ENCODE measurements around the gene SUPT3H. TPM values are rescaled to one million over a fixed set of nuclear protein-coding genes. Genes with fewer than 3 reads are reported as not detected.

The SUPT3H gene
- total and polyA plus RNA-seq, 5 donors from 2014 or later = 4.8 to 7.8 (median 5.7) TPM

DNA sequence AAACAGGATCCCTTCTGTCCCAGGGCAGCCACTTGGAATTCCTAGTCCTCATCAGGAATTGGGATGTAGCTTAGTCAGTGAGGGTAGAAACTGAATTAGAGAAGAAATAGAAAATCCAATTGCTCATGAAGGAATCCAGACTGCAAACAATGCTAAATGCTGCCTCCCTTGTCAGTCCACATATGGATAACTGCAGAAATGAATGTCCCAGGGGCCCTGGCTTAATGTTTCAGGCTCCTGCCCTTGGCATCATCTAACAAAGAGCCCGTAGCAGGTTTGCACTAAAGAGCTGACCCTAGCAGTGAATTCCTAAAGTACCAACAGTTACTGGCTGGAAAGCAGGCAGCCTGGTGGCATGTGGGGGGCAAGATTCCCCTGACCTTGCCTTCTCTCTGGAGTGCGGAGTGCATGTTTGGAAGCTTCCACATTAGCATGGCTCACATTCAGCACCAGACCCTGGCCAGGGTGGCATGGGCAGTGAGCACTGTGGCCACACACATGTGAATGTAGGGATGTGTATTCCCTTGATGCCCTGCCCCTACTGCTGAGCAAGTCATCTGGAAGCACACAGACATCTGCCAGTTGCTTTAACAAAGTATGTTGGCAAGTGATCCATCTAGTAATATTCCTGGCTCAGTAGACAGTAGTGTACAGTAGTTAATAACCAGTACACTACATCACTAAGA, 595.7 kb downstream of the SUPT3H start:
- H3K4me1 ChIP-seq (ENCODE audit: control insufficient read depth, insufficient read depth, low read length, poor library complexity, severe bottlenecking) = peaks cover 1% of the 10 kb centered on the region
- no peaks in the 10 kb centered on the region for H3K36me3 ChIP-seq (ENCODE audit: control insufficient read depth, insufficient read depth, low read length)
- H3K27ac ChIP-seq (ENCODE audit: insufficient read depth, low read length, poor library complexity, severe bottlenecking) = no peak overlapping the region
- H3K27ac Mint-ChIP-seq = no peak overlapping the region
- peaks cover 9% of the 10 kb centered on the region for H3K27me3 Mint-ChIP-seq
- H3K36me3 Mint-ChIP-seq = no peaks in the 10 kb centered on the region
- no peak for ATAC-seq (ENCODE audit: low read depth in 2 of 2)
- no peaks in the 10 kb centered on the region for H3K9me3 ChIP-seq (ENCODE audit: control insufficient read depth in 2 of 2, low read length in 2 of 2)
- H3K4me1 Mint-ChIP-seq = no peaks in the 10 kb centered on the region
- no peak overlapping the region for H3K4me3 ChIP-seq (ENCODE audit: low read depth, low read length)
- no peaks in the 10 kb centered on the region for H3K27me3 ChIP-seq (ENCODE audit: control insufficient read depth, insufficient read depth, low read length)
- no peak overlapping the region for H3K4me3 Mint-ChIP-seq
- no peak for DNase-seq
- H3K9me3 Mint-ChIP-seq = peaks cover 0 to 4% (median 0%) of the 10 kb centered on the region in 7 donors

- Mint-ChIP-seq H3K27me3 (no peaks in the 10 kb centered on the region), H3K4me3 (no peak overlapping the region), H3K4me1 (no peaks in the 10 kb centered on the region), H3K27ac (no peak overlapping the region), H3K9me3 (peaks cover 0 to 4% (median 0%) of the 10 kb centered on the region in 7 donors), H3K36me3 (no peaks in the 10 kb centered on the region)
- ATAC-seq (ENCODE audit: low read depth in 2 of 2) (no peak), DNase-seq (no peak)
- H3K4me1 ChIP-seq (ENCODE audit: control insufficient read depth, insufficient read depth, low read length, poor library complexity, severe bottlenecking) = no peaks in the 10 kb centered on the region
- no peak overlapping the region for H3K4me3 ChIP-seq (ENCODE audit: low read depth, low read length)
- no peaks in the 10 kb centered on the region for H3K27me3 ChIP-seq (ENCODE audit: control insufficient read depth, insufficient read depth, low read length)
- H3K36me3 ChIP-seq (ENCODE audit: control insufficient read depth, insufficient read depth, low read length) = no peaks in the 10 kb centered on the region
- no peaks in the 10 kb centered on the region for H3K9me3 ChIP-seq (ENCODE audit: control insufficient read depth in 2 of 2, low read length in 2 of 2)
- no peak overlapping the region for H3K27ac ChIP-seq (ENCODE audit: insufficient read depth, low read length, poor library complexity, severe bottlenecking)
Measured at GRCh38 chr6:44780161-44780560, 597.6 kb downstream of the SUPT3H start.

DNA sequence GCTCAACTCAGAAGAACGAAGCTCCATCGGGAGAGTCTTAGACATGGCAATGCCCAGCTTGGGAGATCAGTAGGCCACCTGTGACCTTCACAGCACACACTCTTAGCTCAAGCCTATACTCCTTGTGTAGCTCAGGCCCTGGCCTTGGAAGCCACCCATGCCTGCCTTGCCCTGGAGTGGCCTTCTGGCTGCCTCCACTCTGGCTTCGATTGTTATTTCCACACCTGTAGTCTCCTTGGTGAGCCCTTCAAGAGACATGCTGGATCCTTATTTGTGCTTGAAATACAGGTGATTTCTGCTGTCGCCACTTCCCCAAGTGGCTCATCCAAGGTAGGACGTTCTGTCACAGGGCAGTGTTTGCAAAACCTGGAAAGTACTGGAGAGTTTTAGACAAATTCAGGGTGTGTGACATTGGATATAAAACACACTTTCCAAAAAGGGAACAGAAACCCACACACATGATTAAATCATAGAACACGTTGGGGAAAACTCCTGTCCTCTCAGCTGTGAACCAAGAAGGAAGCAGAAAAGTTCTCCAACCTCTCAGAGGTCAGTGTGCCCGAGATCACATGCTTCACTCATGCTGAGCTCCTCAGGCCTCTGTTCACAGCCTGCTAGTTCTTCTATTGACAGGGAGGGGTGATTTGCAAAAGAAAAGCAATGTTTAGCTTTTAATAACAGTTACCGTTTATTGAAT, 598.5 kb downstream of the SUPT3H start:
- Mint-ChIP-seq H3K27me3 (peaks cover 4% of the 10 kb centered on the region), H3K4me3 (no peak overlapping the region), H3K9me3 (peaks cover 0 to 2% (median 0%) of the 10 kb centered on the region in 7 donors), H3K36me3 (no peaks in the 10 kb centered on the region), H3K4me1 (no peaks in the 10 kb centered on the region), H3K27ac (no peak overlapping the region)
- Histone ChIP-seq H3K36me3 (ENCODE audit: control insufficient read depth, insufficient read depth, low read length) (no peaks in the 10 kb centered on the region), H3K4me3 (ENCODE audit: low read depth, low read length) (no peak overlapping the region), H3K27ac (ENCODE audit: insufficient read depth, low read length, poor library complexity, severe bottlenecking) (no peak overlapping the region), H3K4me1 (ENCODE audit: control insufficient read depth, insufficient read depth, low read length, poor library complexity, severe bottlenecking) (no peaks in the 10 kb centered on the region), H3K27me3 (ENCODE audit: control insufficient read depth, insufficient read depth, low read length) (no peaks in the 10 kb centered on the region), H3K9me3 (ENCODE audit: control insufficient read depth in 2 of 2, low read length in 2 of 2) (no peaks in the 10 kb centered on the region)
- peak in 1 of 2 donors; percentile 34 for ATAC-seq (ENCODE audit: low read depth in 2 of 2)
- DNase-seq = no peak

Other genes with a start within 250 kb of the SUPT3H start
- gene RUNX2, start 49.6 kb downstream of the SUPT3H start, total RNA-seq = 30.0 TPM
- 1 to 10 TPM; 5.3 to 7.4 (median 5.4) TPM for gene RUNX2, start 49.6 kb downstream of the SUPT3H start, polyA plus RNA-seq

Data from CD4-positive, CD25-positive, alpha-beta regulatory T cell (primary cell).